GM12878 (cell line): ENCODE results near the gene MMGT1.

Experiments used
- MYC ChIP-seq: IDR thresholded peaks from 2 replicates; pipeline ENCODE4 v1.6.1; 2011; ENCODE audit warnings: mild to moderate bottlenecking, low read length, moderate library complexity, inconsistent platforms; ENCODE audit not compliant: insufficient read depth, insufficient replicate concordance, insufficient read length, severe bottlenecking
- POLR2AphosphoS5 ChIP-seq: IDR thresholded peaks from 2 replicates; pipeline ENCODE4 v1.6.1; 2011; ENCODE audit warnings: mild to moderate bottlenecking, low read length, inconsistent platforms
- SMAD1 ChIP-seq: fragments of 450-650 bp; IDR thresholded peaks from 2 replicates; pipeline ENCODE4 v1.6.1; 2018; ENCODE audit warnings: mild to moderate bottlenecking, low read depth; ENCODE audit not compliant: partially characterized antibody
- TBL1XR1 ChIP-seq: IDR thresholded peaks from 2 replicates; pipeline ENCODE4 v1.6.1; 2012; ENCODE audit warnings: low read depth, low read length, improper control_type of control experiment
- TF ChIP-seq, protein P1 (sequence below), 3 experiments: IDR thresholded peaks in 2 of 3; conservative IDR thresholded peaks in 1 of 3; 2 replicates each; pipeline ENCODE4 v1.5.1; 2011; ENCODE audit warnings: low read depth in 3 of 3, low read length in 3 of 3, mild to moderate bottlenecking in 3 of 3, control low read depth in 2 of 3, moderate library complexity in 2 of 3, inconsistent platforms in 1 of 3, mixed read lengths in 1 of 3; ENCODE audit not compliant: control insufficient read depth in 2 of 3, insufficient read depth in 1 of 3; ENCODE audit errors: extremely low read depth in 1 of 3

DNA sequence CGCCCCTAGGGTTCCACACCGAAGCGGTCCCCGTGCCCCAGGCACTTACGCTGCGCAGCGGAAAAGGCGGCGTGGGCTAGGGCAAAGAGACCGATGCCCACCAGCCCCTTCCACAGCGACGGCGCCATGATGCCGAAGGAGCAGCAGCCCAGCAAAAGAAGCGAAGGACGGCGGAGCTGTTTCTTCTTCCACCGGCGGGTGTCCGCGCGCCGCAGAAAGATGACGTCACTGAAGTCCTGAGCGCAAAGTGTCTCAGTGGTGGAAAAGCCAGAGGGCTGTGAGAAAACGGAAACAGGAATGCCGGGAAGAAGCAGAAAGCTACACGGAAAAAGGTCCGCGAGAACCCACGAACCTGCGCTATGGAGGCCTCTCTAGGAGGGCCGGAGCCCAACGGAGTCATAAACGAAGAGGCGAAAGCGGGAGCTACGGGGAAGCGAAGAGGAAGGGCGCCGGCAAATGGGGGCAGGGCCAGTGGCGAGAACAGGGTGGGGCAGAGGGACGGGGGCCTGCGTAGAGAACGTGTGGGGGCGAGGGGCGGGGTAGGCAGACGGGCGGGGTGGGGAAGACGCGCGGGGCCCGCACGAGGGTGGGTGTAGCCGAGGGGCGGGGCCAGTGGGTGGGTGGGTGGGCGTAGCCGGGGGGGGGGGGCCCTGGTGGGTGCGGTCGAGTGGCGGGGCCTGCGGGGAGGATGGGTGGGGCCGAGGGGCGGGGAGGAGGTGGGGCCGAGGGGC lies at the start of gene MMGT1:
- no peak for TF ChIP-seq MYC
- no peak for TF ChIP-seq TBL1XR1
- TF ChIP-seq, protein P1, sequence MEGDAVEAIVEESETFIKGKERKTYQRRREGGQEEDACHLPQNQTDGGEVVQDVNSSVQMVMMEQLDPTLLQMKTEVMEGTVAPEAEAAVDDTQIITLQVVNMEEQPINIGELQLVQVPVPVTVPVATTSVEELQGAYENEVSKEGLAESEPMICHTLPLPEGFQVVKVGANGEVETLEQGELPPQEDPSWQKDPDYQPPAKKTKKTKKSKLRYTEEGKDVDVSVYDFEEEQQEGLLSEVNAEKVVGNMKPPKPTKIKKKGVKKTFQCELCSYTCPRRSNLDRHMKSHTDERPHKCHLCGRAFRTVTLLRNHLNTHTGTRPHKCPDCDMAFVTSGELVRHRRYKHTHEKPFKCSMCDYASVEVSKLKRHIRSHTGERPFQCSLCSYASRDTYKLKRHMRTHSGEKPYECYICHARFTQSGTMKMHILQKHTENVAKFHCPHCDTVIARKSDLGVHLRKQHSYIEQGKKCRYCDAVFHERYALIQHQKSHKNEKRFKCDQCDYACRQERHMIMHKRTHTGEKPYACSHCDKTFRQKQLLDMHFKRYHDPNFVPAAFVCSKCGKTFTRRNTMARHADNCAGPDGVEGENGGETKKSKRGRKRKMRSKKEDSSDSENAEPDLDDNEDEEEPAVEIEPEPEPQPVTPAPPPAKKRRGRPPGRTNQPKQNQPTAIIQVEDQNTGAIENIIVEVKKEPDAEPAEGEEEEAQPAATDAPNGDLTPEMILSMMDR (IDR thresholded peaks at IDR 0.05 in 2 of 3, conservative IDR thresholded peaks at IDR 0.05 in 1 of 3; ENCODE audit: control insufficient read depth in 2 of 3, extremely low read depth in 1 of 3, insufficient read depth in 1 of 3, low read depth in 3 of 3, low read length in 3 of 3): no peak
- TF ChIP-seq SMAD1: no peak
- no peak for TF ChIP-seq POLR2AphosphoS5
